SIG-M5 treated with dmso at 0.1 percent for 504 hours (cell line): ENCODE results near the gene ASIP.
A peak's percentile ranks its signal among the peaks of the same experiment; 100 is the strongest.
"Not testable (repeated sequence)": the region's sequence is repeated elsewhere in the genome, so short reads cannot be mapped to it uniquely, and the experiment has no call there.

ENCODE experiments used
- DNase-seq: peaks from one replicate; lab custom pipeline; 2025; ENCODE audit not compliant: unreplicated experiment; lab: John Stamatoyannopoulos, UW

ASIP gene

GRCh38 chr20:34242015-34242414, 792 bp downstream of the ASIP start:
- DNase-seq: not testable (repeated sequence)

DNA sequence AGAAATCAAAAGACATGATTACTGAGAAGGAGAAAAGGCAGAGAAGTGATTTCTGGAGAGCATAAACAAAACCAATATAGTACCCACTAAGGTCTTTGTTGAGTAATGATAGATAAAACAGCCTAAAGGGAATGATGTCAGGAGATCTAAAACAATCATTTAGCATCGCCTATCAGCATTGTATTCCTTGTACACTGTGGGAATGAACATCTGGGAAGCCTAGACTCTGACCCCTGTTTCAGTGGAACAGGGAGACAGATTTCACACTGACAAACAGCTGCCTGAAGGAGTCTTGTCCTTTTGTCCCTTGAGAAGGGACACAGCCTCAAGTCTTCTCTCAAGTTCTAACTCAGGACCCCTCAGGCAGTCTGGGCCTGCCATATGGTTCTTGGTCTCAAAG, 1.7 kb downstream of the ASIP start:
- DNase-seq: no peak

GRCh38 chr20:34243377-34243776, 2.2 kb downstream of the ASIP start:
- no peak for DNase-seq

- no peak for DNase-seq
Observed at GRCh38 chr20:34246126-34246626, 5.0 kb downstream of the ASIP start.

- DNase-seq: peak; percentile 91
Observed at GRCh38 chr20:34249291-34249690, 8.1 kb downstream of the ASIP start.

GRCh38 chr20:34250005-34250404, 8.8 kb downstream of the ASIP start:
- DNase-seq: no peak

GRCh38 chr20:34251619-34252018, 10.4 kb downstream of the ASIP start:
- DNase-seq: no peak

DNA sequence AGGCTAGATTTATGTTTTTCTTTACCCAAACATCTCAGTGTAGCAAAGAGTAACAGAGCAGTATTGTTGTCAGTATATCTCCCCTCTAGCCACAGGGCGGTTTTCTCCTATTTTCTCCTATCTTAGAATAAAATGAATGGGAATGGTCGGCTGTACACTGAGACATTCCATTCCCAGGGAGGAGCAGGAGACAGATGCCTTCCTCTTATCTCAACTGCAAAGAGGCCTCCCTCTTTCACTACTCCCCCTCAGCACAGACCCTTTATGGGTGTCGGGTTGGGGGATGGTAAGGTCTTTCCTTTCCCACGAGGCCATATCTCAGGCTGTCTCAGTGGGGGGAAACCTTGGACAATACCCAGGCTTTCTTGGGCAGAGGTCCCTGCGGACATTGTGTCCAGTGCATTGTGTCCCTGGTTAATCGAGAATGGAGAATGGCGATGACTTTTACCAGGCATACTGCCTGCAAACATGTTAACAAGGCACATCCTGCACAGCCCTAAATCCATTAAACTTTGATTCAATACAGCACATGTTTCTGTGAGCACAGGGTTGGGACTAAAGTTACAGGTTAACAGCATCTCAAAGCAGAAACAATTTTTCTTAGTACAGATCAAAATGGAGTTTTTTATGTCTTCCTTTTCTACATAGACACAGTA, 11.3 kb downstream of the ASIP start:
- not testable (repeated sequence) for DNase-seq

DNA sequence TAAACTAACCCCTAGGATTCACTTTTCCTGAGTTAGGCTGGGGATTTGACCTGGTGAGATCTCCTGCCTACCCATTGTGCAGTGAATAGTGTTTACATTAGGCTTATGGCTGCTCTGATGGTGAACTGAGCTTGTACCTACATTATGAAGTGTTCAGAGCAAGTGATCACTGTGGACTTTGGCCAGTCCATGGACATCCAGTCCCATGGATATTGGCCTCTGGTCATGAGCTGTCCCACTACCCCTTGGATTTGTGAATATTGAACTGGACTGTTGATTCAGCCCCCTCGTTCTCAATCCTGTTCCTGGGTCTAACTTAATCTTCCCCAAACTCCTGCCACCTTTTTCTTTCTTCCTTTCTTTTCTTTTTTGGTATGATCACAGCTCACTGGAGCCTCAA, 13.8 kb downstream of the ASIP start:
- DNase-seq: no peak

- no peak for DNase-seq
Observed at GRCh38 chr20:34256629-34257124, 15.5 kb downstream of the ASIP start.

GRCh38 chr20:34260208-34260942, 19.2 kb downstream of the ASIP start:
- DNase-seq: no peak

GRCh38 chr20:34262488-34263288, 21.5 kb downstream of the ASIP start:
- DNase-seq: peak; percentile 82

GRCh38 chr20:34263468-34263867, 22.2 kb downstream of the ASIP start:
- not testable (repeated sequence) for DNase-seq

DNA sequence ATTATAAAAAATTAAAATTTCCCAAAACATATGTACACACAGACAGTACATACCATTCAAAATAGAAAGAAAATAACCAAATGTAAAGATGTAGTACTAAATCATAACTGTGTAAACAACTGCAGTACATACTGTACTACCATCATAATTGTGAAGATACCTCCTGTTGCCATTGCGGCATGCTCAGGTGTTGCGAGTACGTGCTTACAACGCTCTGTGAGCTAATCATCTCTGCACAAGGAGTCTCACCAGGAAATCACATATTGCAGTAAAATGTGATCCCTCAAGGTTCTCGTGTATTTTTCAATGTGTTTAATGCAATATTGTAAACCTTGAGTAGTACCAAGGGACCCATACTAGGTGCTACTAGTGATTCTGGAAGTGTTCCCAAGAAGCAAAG, 22.9 kb downstream of the ASIP start:
- DNase-seq: no peak

- no peak for DNase-seq
Observed at GRCh38 chr20:34268145-34268544, 26.9 kb downstream of the ASIP start.

- DNase-seq: no peak
Observed at GRCh38 chr20:34268851-34269636, 27.8 kb downstream of the ASIP start.

DNA sequence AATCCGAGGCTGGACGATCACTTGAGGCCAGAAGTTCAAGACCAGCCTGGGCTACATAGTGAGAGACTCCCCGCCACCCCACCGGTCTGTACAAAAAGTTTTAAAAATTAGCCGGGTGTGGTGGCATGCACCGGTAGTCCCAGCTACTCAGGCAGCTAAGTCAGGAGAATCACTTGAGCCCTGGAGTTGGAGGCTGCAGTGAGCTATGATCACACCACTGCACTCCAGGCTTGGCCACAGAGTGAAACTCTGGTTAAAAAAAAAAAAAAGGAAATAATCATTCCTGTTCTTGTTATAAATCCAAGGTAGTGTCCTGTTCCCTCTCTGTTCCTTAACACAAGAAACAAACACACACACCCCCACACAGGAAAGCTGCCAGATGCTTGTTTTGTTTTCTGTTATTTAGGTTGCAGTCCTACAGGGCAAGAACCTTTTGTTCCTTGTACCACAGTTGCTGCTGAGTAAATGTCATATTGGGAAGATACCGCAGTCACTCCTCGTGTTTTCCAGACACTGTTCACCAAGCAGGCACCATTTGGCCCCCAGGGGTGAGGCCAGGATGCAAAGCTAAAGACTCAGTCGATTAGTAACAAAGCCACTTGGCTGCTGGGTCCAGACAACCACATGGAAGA, 28.9 kb downstream of the ASIP start:
- no peak for DNase-seq

GRCh38 chr20:34271956-34272355, 30.7 kb downstream of the ASIP start:
- DNase-seq: no peak

DNA sequence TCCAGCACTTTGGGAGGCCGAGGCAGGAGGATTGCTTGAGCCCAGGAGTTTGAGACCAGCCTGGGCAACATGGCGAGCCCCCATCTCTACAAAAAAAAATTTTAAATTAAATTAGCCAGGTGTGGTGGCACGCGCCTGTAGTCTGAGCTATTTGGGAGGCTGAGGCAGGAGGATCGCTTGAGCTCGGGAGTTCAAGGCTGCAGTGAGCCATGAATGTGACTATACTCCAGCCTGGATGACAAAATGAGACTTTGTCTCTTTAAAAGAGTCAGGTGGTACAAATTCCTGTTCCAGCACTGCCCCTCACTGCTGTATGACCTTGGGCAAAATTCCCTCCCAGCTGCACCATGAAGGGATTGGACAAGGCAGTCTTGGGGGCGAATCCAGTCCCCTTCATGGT, 33.5 kb downstream of the ASIP start:
- no peak for DNase-seq

GRCh38 chr20:34281177-34281576, 40.0 kb downstream of the ASIP start:
- no peak for DNase-seq
